Measurements from ENCODE around the gene JAM3.

- TF ChIP-seq, protein P1, sequence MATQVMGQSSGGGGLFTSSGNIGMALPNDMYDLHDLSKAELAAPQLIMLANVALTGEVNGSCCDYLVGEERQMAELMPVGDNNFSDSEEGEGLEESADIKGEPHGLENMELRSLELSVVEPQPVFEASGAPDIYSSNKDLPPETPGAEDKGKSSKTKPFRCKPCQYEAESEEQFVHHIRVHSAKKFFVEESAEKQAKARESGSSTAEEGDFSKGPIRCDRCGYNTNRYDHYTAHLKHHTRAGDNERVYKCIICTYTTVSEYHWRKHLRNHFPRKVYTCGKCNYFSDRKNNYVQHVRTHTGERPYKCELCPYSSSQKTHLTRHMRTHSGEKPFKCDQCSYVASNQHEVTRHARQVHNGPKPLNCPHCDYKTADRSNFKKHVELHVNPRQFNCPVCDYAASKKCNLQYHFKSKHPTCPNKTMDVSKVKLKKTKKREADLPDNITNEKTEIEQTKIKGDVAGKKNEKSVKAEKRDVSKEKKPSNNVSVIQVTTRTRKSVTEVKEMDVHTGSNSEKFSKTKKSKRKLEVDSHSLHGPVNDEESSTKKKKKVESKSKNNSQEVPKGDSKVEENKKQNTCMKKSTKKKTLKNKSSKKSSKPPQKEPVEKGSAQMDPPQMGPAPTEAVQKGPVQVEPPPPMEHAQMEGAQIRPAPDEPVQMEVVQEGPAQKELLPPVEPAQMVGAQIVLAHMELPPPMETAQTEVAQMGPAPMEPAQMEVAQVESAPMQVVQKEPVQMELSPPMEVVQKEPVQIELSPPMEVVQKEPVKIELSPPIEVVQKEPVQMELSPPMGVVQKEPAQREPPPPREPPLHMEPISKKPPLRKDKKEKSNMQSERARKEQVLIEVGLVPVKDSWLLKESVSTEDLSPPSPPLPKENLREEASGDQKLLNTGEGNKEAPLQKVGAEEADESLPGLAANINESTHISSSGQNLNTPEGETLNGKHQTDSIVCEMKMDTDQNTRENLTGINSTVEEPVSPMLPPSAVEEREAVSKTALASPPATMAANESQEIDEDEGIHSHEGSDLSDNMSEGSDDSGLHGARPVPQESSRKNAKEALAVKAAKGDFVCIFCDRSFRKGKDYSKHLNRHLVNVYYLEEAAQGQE (IDR thresholded peaks at IDR 0.05; ENCODE audit: low read depth, low read length), result no peak
- TF ChIP-seq HDAC6 (IDR thresholded peaks at IDR 0.05; ENCODE audit: unreplicated experiment) (no peak), KDM1A (IDR thresholded peaks at IDR 0.05; ENCODE audit: borderline replicate concordance) (no peak), POLR2A (IDR thresholded peaks at IDR 0.05; ENCODE audit: low read depth, low read length) (no peak), NR2C2 (IDR thresholded peaks at IDR 0.05; ENCODE audit: borderline replicate concordance, control insufficient read depth, insufficient read length, low read depth) (no peak), SMAD5 (IDR thresholded peaks at IDR 0.05; ENCODE audit: low read depth) (no peak), ZNF24 (IDR thresholded peaks at IDR 0.05) (no peak)
- TF ChIP-seq, protein P2, sequence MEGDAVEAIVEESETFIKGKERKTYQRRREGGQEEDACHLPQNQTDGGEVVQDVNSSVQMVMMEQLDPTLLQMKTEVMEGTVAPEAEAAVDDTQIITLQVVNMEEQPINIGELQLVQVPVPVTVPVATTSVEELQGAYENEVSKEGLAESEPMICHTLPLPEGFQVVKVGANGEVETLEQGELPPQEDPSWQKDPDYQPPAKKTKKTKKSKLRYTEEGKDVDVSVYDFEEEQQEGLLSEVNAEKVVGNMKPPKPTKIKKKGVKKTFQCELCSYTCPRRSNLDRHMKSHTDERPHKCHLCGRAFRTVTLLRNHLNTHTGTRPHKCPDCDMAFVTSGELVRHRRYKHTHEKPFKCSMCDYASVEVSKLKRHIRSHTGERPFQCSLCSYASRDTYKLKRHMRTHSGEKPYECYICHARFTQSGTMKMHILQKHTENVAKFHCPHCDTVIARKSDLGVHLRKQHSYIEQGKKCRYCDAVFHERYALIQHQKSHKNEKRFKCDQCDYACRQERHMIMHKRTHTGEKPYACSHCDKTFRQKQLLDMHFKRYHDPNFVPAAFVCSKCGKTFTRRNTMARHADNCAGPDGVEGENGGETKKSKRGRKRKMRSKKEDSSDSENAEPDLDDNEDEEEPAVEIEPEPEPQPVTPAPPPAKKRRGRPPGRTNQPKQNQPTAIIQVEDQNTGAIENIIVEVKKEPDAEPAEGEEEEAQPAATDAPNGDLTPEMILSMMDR (IDR thresholded peaks at IDR 0.05 in 2 of 3, conservative IDR thresholded peaks at IDR 0.05 in 1 of 3; ENCODE audit: control insufficient read depth in 2 of 3, extremely low read depth in 1 of 3, insufficient read depth in 1 of 3, low read depth in 3 of 3, low read length in 3 of 3), result no peak
Observed at GRCh38 chr11:134028368-134028920, 40.4 kb upstream of the JAM3 start.

Measured in GM12878 (cell line).